Lower lobe of right lung (tissue), 2 donors: Measurements from ENCODE around the gene PTER. TPM values are rescaled to one million over a fixed set of nuclear protein-coding genes. Genes with fewer than 3 reads are reported as not detected.

Experiments used
- ATAC-seq, 2 donors: fragments of 200-7000 bp; cut with Tn5 transposase; one replicate each; pipeline ENCODE4 v1.9.1; 2020 to 2022; ENCODE audit warnings: mild to moderate bottlenecking in 2 of 2, moderate library complexity in 2 of 2
- DNase-seq: peaks from one replicate; pipeline ENCODE4 v3.0.0-alpha.2; 2020
- H3K27ac ChIP-seq: fragments of 200-600 bp; one replicate; pipeline ENCODE4 v1.8.0; 2022
- H3K27me3 ChIP-seq: fragments of 200-600 bp; one replicate; pipeline ENCODE4 v1.8.0; 2022; ENCODE audit warnings: low read depth
- H3K36me3 ChIP-seq: fragments of 200-600 bp; one replicate; pipeline ENCODE4 v1.8.0; 2022; ENCODE audit warnings: mild to moderate bottlenecking
- H3K4me1 ChIP-seq: fragments of 200-600 bp; one replicate; pipeline ENCODE4 v1.8.0; 2022
- H3K4me3 ChIP-seq: fragments of 200-600 bp; one replicate; pipeline ENCODE4 v1.8.0; 2022; ENCODE audit warnings: mild to moderate bottlenecking
- H3K9me3 ChIP-seq: fragments of 200-600 bp; one replicate; pipeline ENCODE4 v1.8.0; 2022
- CTCF ChIP-seq: fragments of 200-600 bp; IDR thresholded peaks from one replicate; pipeline ENCODE4 v1.8.0; 2022; ENCODE audit warnings: antibody characterized with exemption, mild to moderate bottlenecking
- intact Hi-C: fragments of 100-400 bp; cut with DNase I; formaldehyde crosslinking; loops from one replicate; pipeline ENCODE4 v1.11.0; 2022
- total RNA-seq: library from RNA; stranded (reverse); fragmentation: NEBNext Ultra II Directional; extraction: Animal tissue kit (Norgen Biotek cat#: 25700); gene quantifications from one replicate; pipeline ENCODE4 v1.2.1, GENCODE V29; 2021
- donor health status: DM: no; HTN: yes; CAD: no; lungs with severe emphysema.

PTER gene
- total RNA-seq, 1 donor from 2014 or later, result 20.3 TPM

- no peak for TF ChIP-seq CTCF
- H3K9me3 ChIP-seq, result no peaks in the 10 kb centered on the region
- no peak overlapping the region for H3K4me3 ChIP-seq
- DNase-seq, result no peak
- no peak overlapping the region for H3K27ac ChIP-seq
- no peak for ATAC-seq
- no peaks in the 10 kb centered on the region for H3K27me3 ChIP-seq
- intact Hi-C loops, result no loop called here
- no peaks in the 10 kb centered on the region for H3K4me1 ChIP-seq
- H3K36me3 ChIP-seq, result peaks cover 21% of the 10 kb centered on the region
Measured at GRCh38 chr10:16509996-16510395, 73.2 kb downstream of the PTER start.

GRCh38 chr10:16510843-16511242, 74.0 kb downstream of the PTER start:
- H3K4me3 ChIP-seq, result no peak overlapping the region
- ATAC-seq, result no peak
- DNase-seq, result no peak
- H3K27ac ChIP-seq, result no peak overlapping the region
- intact Hi-C loops, result no loop called here
- peaks cover 16% of the 10 kb centered on the region for H3K36me3 ChIP-seq
- no peaks in the 10 kb centered on the region for H3K9me3 ChIP-seq
- no peak for TF ChIP-seq CTCF
- no peaks in the 10 kb centered on the region for H3K4me1 ChIP-seq
- no peaks in the 10 kb centered on the region for H3K27me3 ChIP-seq

- no peak for ATAC-seq
- H3K27me3 ChIP-seq, result peaks cover 36% of the 10 kb centered on the region
- no peaks in the 10 kb centered on the region for H3K36me3 ChIP-seq
- H3K9me3 ChIP-seq, result no peaks in the 10 kb centered on the region
- H3K27ac ChIP-seq, result no peak overlapping the region
- peaks cover 27% of the 10 kb centered on the region for H3K4me1 ChIP-seq
- intact Hi-C loops, result no loop called here
- no peak overlapping the region for H3K4me3 ChIP-seq
- peak; percentile 18 for TF ChIP-seq CTCF
- DNase-seq, result no peak
Measured at GRCh38 chr10:16518822-16519221, 82.0 kb downstream of the PTER start.

DNA sequence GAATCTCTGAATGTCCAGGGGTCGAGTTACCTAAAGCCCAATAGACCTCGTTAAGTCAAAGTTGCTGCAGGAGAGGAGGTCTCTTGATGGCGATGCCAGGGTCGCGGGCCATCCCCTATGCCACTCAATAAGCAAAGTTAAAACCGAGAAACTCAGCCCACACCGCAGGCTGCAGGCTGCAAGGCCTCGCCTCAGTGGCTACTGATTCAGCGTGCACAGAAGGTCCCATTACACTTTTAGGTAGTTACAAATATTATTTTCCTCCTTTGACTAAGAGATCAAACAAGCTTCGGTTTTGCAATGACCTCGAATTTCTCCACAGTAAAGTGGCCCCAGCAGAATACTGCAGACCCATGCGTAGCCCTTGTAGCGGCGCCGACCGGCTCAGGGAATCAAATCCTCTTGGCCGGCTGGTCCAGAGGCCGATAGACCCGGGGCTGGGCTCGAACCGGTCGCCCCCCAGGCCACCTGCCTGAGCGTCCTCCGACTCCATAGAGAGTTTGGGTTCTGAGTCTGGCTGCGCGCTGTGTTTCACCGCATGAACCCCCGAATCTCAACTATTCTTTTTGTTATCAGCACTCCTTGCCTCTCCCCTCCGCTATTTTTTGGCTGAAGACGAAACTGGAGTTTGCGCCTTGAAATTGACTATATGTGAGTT, 82.6 kb downstream of the PTER start:
- no peaks in the 10 kb centered on the region for H3K9me3 ChIP-seq
- intact Hi-C loops, result no loop called here
- peaks cover 27% of the 10 kb centered on the region for H3K4me1 ChIP-seq
- H3K36me3 ChIP-seq, result no peaks in the 10 kb centered on the region
- H3K27ac ChIP-seq, result no peak overlapping the region
- TF ChIP-seq CTCF, result no peak
- DNase-seq (no peak), ATAC-seq (no peak)
- H3K4me3 ChIP-seq, result no peak overlapping the region
- H3K27me3 ChIP-seq, result peaks cover 36% of the 10 kb centered on the region

DNA sequence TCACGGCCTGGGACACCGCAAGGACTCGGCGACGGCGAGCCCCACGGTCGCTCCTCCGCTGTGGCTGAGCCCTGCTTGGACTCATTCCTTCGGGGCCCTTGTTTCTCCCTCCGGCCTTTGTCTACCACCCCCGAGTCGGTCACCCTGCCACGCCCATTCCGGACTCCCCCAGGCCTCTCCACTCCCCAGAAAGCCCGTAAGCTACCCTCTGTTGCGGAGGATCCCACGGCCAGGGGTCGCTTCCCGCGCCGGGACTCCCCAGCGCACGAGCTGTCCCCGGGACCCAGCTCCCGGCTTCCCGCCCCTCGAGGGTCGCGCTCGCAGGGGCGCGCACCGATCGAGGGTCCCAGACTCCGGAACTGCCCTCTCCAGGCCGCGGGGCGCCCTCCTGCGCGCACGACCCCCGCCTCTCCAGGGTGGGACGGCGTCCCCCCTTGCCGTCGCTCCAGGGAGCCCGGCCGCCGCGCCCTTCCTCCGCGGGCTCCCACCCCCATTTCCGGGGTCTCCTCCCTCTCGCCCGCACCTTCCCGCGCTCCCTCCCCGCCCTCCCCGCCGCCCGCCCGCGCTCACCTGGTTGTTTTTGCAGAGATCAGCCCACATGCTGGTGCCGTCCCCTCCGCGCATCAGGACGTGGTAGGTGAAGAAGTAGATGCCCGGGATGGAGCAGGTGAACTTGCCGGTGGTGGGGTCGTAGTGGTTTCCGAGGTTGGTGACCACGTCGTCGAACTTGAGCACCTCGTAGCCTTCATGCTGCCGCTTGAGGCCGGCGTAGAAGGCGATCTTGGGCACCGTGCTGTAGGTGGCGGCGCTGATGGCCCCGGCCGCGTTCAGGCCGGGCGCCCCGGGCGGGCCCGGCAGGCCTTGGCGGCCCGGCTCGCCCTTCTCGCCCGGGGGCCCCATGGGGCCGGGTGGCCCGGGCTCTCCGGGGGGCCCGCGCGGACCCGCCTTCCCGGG, 83.4 kb downstream of the PTER start:
- H3K4me1 ChIP-seq, result peaks cover 27% of the 10 kb centered on the region
- TF ChIP-seq CTCF, result no peak
- intact Hi-C loops, result no loop called here
- no peak overlapping the region for H3K27ac ChIP-seq
- no peaks in the 10 kb centered on the region for H3K36me3 ChIP-seq
- no peaks in the 10 kb centered on the region for H3K9me3 ChIP-seq
- H3K4me3 ChIP-seq, result peak overlapping the region; percentile 51
- DNase-seq (no peak), ATAC-seq (peak; percentile 44 to 46)
- peaks cover 36% of the 10 kb centered on the region for H3K27me3 ChIP-seq
